ENCODE results near the gene METTL24. TPM values are rescaled to one million over a fixed set of nuclear protein-coding genes. Genes with fewer than 3 reads are reported as not detected.

The METTL24 gene
- total RNA-seq, 1 experiment from 2014 or later: 0.61 TPM

DNA sequence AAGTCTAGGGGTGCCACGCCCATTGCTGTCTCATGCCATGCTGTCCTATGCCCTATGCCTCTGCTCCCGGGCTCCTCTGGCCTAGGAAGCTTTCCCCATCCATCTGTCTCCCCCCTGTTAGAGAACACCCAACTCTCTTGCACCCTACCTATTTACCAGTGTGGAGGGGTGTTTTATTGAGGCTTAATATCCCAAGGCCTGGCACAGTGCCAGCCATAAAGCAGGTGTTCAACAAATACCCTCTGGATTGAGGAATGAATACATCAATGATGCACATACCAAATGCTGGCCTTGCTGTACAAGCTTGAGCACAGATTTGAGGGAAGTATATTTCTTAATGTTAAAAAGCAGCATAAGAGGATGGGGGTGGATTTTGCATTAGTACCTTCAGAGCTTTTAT lies 38.3 kb downstream of the METTL24 start:
- no peak for DNase-seq
- H3K56ac ChIP-seq (ENCODE audit: insufficient read length, low read depth, low read length): no peak overlapping the region
- TF ChIP-seq, protein P1, sequence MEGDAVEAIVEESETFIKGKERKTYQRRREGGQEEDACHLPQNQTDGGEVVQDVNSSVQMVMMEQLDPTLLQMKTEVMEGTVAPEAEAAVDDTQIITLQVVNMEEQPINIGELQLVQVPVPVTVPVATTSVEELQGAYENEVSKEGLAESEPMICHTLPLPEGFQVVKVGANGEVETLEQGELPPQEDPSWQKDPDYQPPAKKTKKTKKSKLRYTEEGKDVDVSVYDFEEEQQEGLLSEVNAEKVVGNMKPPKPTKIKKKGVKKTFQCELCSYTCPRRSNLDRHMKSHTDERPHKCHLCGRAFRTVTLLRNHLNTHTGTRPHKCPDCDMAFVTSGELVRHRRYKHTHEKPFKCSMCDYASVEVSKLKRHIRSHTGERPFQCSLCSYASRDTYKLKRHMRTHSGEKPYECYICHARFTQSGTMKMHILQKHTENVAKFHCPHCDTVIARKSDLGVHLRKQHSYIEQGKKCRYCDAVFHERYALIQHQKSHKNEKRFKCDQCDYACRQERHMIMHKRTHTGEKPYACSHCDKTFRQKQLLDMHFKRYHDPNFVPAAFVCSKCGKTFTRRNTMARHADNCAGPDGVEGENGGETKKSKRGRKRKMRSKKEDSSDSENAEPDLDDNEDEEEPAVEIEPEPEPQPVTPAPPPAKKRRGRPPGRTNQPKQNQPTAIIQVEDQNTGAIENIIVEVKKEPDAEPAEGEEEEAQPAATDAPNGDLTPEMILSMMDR (conservative IDR thresholded peaks at IDR 0.05): no peak
- H2BK20ac ChIP-seq (ENCODE audit: low read depth, low read length, poor library complexity, severe bottlenecking): no peak overlapping the region
- no peaks in the 10 kb centered on the region for H3K27me3 ChIP-seq (ENCODE audit: insufficient read depth, low read length)
- no peak overlapping the region for H2BK5ac ChIP-seq (ENCODE audit: insufficient read length, low read length)
- H3K4me2 ChIP-seq (ENCODE audit: insufficient read depth, insufficient read length, low read length): no peak overlapping the region
- H2AFZ ChIP-seq (ENCODE audit: low read length): no peak overlapping the region
- H3K4me3 Mint-ChIP-seq: no peak overlapping the region
- H3K27ac ChIP-seq (ENCODE audit: insufficient read length, low read depth, low read length): no peak overlapping the region
- no peak overlapping the region for H2BK12ac ChIP-seq (ENCODE audit: insufficient read length, low read depth, low read length)
- H4K5ac ChIP-seq (ENCODE audit: insufficient read length, low read depth, low read length): no peak overlapping the region
- no CpG with 5 or more reads among the region's 2 CpGs for WGBS (ENCODE audit: extremely low coverage, insufficient read length, low lambda C conversion rate)
- H3K9ac ChIP-seq (ENCODE audit: extremely low read depth, insufficient read length, low read length): no peak overlapping the region
- H3K79me1 ChIP-seq (ENCODE audit: insufficient read depth, low read depth, low read length, poor library complexity, severe bottlenecking): no peaks in the 10 kb centered on the region
- H2BK120ac ChIP-seq (ENCODE audit: low read depth, low read length, poor library complexity, severe bottlenecking): no peak overlapping the region
- H3K9me3 Mint-ChIP-seq: no peaks in the 10 kb centered on the region; a peak in 1 of 5 replicates
- no peaks in the 10 kb centered on the region for H3K79me2 ChIP-seq (ENCODE audit: insufficient read depth, low read length)
- no peak overlapping the region for H4K91ac ChIP-seq (ENCODE audit: insufficient read length, low read depth, low read length)
- no peak overlapping the region for H3K4ac ChIP-seq (ENCODE audit: low read depth, low read length)
- no peak overlapping the region for H3T11ph ChIP-seq (ENCODE audit: low read length)
- H3K14ac ChIP-seq (ENCODE audit: insufficient read depth, low read length): no peak overlapping the region
- no peaks in the 10 kb centered on the region for H4K20me1 ChIP-seq (ENCODE audit: control insufficient read depth, insufficient read depth, insufficient read length)
- no peak overlapping the region for H2BK15ac ChIP-seq (ENCODE audit: low read depth, low read length)
- H3K36me3 Mint-ChIP-seq (ENCODE audit: insufficient read depth in 1 of 3, low read depth in 3 of 3): no peaks in the 10 kb centered on the region
- peaks cover 31 to 33% of the 10 kb centered on the region in 2 experiments for H3K4me1 Mint-ChIP-seq
- H3K9me3 ChIP-seq (ENCODE audit: control insufficient read depth, low read depth, low read length): no peaks in the 10 kb centered on the region
- no peaks in the 10 kb centered on the region for H3K23me2 ChIP-seq (ENCODE audit: insufficient read length, low read depth, low read length, poor library complexity, severe bottlenecking)
- H3K27me3 Mint-ChIP-seq (ENCODE audit: low read depth): peaks cover 8% of the 10 kb centered on the region
- H3K23ac ChIP-seq (ENCODE audit: insufficient read length, low read depth, low read length): no peak overlapping the region
- H3K18ac ChIP-seq (ENCODE audit: insufficient read length, low read depth, low read length): no peak overlapping the region
- H2AK5ac ChIP-seq (ENCODE audit: insufficient read length, low read length): no peak overlapping the region
- H3K4me1 ChIP-seq (ENCODE audit: insufficient read depth, low read length): no peaks in the 10 kb centered on the region; the same call in 1 of the 2 replicates
- no peak overlapping the region for H3K27ac Mint-ChIP-seq
- H4K8ac ChIP-seq (replicated peaks; ENCODE audit: insufficient read length, low read depth, low read length): no peak overlapping the region

Data from H9 (cell line).